HG03139 (cell line): ENCODE measurements around the gene PPIF.
A peak's percentile ranks its signal among the peaks of the same experiment; 100 is the strongest.

Experiments
- ATAC-seq: cut with Tn5 transposase; IDR thresholded peaks from one replicate; pipeline ENCODE4 v1.9.1; 2021; ENCODE audit not compliant: unreplicated experiment

PPIF gene

DNA sequence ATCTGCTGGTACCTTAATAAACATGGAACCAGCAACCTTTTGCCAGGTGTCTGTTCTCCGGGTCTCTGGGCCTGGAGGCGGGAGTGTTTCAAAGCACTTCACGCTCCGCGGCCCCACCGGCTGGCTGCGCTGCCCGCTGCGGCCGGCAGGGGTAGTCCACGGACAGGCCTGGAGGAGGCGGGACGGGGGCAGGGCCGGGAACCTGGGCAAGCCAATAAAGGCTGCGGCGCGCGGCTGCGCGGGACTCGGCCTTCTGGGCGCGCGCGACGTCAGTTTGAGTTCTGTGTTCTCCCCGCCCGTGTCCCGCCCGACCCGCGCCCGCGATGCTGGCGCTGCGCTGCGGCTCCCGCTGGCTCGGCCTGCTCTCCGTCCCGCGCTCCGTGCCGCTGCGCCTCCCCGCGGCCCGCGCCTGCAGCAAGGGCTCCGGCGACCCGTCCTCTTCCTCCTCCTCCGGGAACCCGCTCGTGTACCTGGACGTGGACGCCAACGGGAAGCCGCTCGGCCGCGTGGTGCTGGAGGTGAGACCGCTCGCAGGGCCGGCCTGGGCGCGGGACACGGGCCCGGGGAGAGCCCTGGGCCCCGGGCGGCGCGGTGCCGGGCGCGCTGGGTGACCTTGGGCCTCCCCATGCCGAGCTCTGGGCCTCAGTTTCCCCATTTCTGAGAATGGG, at the start of gene PPIF:
PPIF (plus strand) TSS at position 244 of the 668 bp plus-strand sequence; CDS start at position 324, 80 bp downstream.
- ATAC-seq, result peak; percentile 74

GRCh38 chr10:79298403-79299244, 48.6 kb upstream of the PPIF start:
- ATAC-seq, result no peak

DNA sequence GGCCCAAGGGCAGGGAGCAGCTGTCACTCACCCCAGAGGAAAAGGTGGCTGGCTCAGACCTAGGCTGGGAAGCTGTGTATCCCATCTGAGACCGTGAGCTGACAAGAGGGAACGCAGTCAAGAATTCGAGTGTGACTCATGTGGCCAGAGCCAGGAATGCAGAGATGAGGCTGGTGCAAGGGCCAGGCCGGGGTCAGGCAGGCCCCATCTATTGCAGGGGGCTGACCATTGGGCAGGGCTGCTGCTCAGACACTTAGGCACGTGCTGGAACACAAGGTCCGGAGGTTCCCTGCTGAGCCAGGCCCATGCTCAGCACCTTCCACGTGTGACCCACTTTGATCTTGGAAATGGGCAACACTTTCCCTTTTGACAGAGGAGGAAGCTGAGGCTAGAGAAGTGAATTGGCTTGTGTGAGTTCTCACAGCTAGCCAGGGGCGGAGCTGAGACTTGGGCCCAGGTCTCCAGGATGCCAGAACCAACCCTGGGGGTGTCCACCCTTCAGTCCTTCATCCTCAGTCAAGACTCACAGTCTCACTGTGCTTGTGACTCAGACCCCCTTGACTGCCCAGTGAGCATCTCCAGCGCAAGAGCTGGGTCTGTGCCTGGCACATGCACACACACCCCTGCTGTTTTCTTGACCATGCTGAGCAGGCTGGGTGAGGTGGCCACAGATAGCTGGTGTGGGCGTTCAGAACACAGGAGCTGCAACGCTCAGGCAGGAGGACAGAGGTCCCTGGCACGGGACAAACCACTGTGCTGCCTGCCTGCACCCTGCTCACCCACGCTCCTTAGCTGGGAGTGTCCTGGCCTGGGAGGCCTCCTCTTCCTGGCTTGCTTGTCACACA, 47.6 kb upstream of the PPIF start:
- ATAC-seq, result no peak

- ATAC-seq, result no peak
These were observed 46.6 kb upstream of the PPIF start for GRCh38 chr10:79300711-79301110.

DNA sequence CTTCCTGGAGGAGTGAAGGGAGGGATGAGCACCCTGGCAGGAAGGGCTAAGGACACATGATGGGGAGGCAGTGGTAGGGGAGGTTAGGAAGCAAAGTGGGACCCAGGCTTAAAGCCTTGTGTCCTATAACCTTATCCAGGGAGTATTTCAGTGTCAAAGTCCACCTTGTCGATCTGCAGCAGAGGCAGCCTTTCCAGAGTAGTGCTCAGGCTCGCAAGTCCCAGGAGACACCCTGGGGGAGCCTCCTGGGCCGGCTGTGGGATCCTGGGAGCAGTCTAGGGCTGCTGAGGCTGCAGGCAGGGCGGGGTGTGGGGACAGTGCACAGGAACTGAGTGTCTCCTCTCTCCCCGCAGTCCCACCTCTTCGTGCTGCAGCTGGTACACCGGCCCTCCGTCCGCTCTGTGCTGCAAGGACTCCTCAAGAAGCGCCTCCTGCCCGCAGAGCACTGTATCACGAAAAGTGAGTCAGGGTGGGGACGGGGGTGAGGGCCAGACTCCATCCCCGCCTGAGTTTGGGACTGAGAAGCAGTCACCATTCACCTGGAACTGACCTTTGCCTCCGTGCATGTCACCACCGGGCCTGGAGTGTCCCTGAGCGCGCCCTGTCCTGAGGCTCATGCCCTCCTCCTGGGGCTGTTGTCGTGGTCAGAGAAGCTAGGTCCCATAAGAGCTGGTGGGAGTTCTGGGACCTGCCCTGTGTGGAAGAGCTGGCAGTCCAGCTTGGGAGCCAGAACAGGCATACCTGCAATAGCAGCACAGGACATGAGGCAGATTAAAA, 45.3 kb upstream of the PPIF start:
- no peak for ATAC-seq

GRCh38 chr10:79303631-79304478, 43.4 kb upstream of the PPIF start:
- ATAC-seq, result no peak

DNA sequence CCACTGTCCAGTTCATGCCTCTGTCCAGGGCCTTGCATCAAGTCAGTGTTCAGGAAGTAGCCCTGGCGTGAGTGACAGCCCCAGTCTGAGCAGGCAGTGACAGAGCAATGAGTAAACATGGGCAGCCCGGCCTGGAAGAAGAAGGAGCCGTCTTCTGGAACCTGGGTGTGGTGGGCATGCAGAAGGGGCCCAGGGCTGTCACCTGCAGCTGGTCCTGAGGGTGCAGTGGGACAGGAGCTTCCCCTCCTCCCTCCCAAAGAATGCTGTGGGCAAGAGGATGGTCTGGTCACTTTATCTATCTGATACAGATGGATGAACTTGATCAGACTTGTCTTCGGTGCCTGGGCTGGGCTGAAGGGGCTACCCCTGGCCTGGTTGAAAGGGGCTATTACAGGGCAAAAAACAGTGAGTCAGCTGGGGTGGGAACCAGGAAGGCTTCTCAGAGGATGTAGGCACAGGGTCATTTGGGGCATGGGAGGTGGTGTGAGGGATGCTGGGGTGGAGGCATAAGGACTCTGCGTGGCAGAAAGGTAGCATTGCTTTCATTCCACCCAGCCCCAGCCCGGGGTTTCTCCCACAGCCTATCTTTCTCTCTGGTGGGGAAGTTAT, 42.7 kb upstream of the PPIF start:
- no peak for ATAC-seq

DNA sequence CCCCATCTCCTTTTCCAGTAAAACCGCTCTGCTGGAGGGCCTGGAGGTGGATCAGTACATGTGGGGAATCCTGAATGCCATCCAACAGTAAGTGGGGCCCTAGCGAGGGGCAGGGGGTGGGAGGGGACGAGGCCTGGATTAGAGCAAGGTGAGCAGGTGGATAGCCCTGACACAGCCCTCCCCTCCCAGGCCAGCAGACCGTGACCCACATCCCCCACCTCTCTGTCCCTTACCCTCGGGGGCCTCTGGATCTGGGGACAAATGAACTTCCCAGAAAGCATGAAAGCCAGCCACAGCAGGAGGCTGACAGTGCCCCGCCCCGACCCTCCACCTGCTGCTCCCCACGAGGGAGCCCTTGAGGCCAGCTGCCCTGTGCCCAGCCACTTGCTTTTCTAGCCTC, 41.8 kb upstream of the PPIF start:
- no peak for ATAC-seq

DNA sequence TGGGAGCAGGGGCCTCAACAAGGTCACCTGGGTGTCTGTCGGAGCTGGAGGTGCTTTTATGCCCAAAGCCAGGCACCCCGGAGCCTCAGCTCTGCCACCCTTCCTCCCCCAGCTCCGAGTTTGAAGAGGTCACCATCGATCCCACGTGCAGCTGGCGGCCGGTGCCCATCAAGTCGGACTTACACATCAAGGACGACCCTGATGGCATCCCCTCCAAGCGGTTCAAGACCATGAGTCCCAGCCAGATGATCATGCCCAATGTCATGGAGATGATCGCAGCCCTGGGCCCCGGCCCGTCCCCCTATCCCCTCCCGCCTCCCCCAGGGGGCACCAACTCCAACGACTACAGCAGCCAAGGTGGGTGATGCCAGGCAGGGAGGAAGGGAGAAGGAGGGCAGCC, 41.3 kb upstream of the PPIF start:
- ATAC-seq, result no peak

- no peak for ATAC-seq
These were observed 40.5 kb upstream of the PPIF start for GRCh38 chr10:79306644-79307220.

- ATAC-seq, result no peak
These were observed 39.3 kb upstream of the PPIF start for GRCh38 chr10:79308016-79308415.

DNA sequence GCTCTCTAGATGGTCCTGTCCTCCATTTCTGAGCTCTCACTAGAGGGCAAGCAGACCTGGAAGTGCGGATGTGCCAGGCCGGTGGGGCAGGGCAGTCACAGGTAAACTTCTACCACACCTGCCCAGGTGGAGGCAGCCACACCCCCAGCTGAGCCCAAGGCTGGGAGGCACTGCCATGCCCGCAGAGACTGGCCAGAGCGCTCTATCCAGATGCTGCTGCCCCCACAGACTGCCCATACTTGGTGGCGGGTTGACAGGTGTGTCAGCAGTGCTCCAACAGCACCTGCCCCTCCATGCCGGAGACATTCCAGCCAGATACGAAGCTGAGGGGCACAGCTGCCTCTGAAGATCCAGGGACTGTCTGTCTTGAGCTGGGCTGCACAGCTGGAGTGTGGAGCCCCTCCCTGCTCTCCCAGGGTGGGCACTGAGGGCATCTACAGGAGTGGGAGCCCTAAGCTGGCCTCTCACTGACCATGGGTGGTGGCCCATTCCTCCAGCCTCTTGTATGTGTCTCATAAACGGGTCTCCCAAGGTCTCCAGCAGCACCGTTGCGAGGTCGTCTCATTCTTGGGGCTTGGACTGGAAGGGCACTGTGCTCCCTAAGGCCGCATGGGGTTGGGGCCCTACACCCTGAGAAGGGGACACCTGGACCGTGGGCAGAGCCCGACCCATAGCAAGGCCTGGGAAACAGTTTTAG, 38.2 kb upstream of the PPIF start:
- ATAC-seq, result no peak

- no peak for ATAC-seq
These were observed 36.9 kb upstream of the PPIF start for GRCh38 chr10:79310200-79310865.

GRCh38 chr10:79310911-79311573, 36.2 kb upstream of the PPIF start:
- no peak for ATAC-seq

- ATAC-seq, result no peak
These were observed 35.5 kb upstream of the PPIF start for GRCh38 chr10:79311581-79312407.

GRCh38 chr10:79312601-79313187, 34.6 kb upstream of the PPIF start:
- no peak for ATAC-seq
